ENCODE results near the gene CFAP298.

The CFAP298 gene

DNA sequence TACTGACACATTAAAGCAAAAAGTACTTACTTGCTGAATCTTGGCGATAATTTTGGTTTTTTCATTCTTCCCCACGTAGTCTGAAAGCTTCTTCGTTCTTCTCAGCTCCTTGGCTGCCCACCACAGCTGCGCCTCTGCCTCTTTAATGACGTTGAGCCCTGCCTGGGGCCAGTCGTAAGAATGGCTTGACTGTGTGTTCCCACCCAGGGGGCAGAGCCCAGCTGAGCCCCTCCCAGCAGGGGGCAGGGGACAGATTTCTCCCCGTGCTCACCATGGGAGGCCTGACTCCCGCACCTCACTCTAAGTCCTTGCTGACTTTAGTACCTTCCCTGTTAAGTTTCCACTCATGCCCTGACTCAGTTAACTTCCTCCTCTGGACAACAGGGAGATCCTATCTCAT, 9.0 kb downstream of the CFAP298 start:
- peaks cover 83 to 97% (median 91%) of the 10 kb centered on the region in 11 experiments for H3K36me3 ChIP-seq
- H3K27me3 ChIP-seq, result no peaks in the 10 kb centered on the region
- H3K4me1 ChIP-seq, result peaks cover 0 to 4% (median 0%) of the 10 kb centered on the region in 10 experiments; a peak in 1 of 20 replicates
- no peak overlapping the region; a peak in 1 of 22 replicates for H3K9ac ChIP-seq
- H3K4me2 ChIP-seq, result no peak overlapping the region
- peaks cover 0 to 48% (median 8%) of the 10 kb centered on the region in 11 experiments; a peak in 11 of 22 replicates for H4K20me1 ChIP-seq
- no peaks in the 10 kb centered on the region for H3K9me3 ChIP-seq (replicated peaks in 1 of 11)
- TF ChIP-seq Cebpa-rat (IDR thresholded peaks at IDR 0.05), result no peak
- no peak overlapping the region for H3K27ac ChIP-seq
- no peak overlapping the region for H3K4me3 ChIP-seq

DNA sequence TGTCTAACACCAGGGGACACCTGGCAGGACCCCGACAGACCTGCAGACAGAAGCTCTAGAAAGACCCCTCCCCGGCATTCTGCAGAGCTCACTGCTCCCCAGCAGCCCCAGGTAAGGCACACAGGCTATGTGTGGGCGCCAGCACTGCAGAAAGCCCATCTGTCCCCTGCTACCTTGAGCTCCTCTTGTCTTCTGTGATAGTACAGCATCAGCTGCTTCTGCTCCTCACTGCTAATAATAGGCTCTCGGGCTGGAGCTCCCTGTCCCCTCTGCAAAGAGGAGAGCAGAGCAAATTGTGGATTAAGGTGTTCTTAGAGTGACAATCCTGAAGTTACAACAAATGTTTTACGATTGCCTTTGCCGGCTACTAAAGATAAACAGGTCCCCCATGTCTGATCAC, 10.1 kb downstream of the CFAP298 start:
- peaks cover 78 to 97% (median 91%) of the 10 kb centered on the region in 11 experiments for H3K36me3 ChIP-seq
- peaks cover 0 to 48% (median 8%) of the 10 kb centered on the region in 11 experiments; a peak in 11 of 22 replicates for H4K20me1 ChIP-seq
- no peak overlapping the region for H3K4me2 ChIP-seq
- no peak overlapping the region for H3K27ac ChIP-seq
- TF ChIP-seq Cebpa-rat (IDR thresholded peaks at IDR 0.05), result no peak
- no peak overlapping the region; a peak in 1 of 22 replicates for H3K9ac ChIP-seq
- H3K9me3 ChIP-seq (replicated peaks in 1 of 11), result no peaks in the 10 kb centered on the region
- H3K4me3 ChIP-seq, result no peak overlapping the region
- H3K27me3 ChIP-seq, result no peaks in the 10 kb centered on the region
- H3K4me1 ChIP-seq, result peaks cover 0 to 4% (median 0%) of the 10 kb centered on the region in 10 experiments; a peak in 1 of 20 replicates

DNA sequence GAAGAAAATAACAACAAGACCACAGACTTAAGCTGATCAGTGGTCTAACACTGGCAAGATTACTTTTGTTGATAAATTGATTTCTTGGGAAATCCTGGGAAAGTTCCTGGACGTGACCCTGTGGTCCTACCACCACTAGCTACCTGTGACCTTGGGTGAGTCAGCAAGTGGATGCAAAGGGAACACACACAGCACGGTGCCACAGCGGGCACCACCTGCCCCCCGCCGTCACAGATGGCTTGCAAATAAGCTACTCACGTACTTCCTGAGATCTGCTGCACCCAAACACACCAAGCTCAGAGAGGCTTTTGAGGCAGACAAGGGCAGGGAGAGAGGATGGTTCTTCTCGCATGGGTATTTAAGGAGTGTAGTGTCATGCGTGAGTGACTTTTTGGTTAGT, 12.7 kb downstream of the CFAP298 start:
- H3K36me3 ChIP-seq, result peaks cover 53 to 80% (median 69%) of the 10 kb centered on the region in 11 experiments
- H3K27me3 ChIP-seq, result no peaks in the 10 kb centered on the region
- peaks cover 0 to 30% (median 3%) of the 10 kb centered on the region in 11 experiments; a peak in 11 of 22 replicates for H4K20me1 ChIP-seq
- no peak overlapping the region for H3K27ac ChIP-seq
- no peak overlapping the region for H3K4me2 ChIP-seq
- no peak for TF ChIP-seq Cebpa-rat (IDR thresholded peaks at IDR 0.05)
- H3K9ac ChIP-seq, result peak overlapping the region in 1 of 11 experiments; percentile 9; a peak in 1 of 22 replicates
- no peak overlapping the region for H3K4me3 ChIP-seq
- H3K4me1 ChIP-seq, result peaks cover 0 to 4% (median 0%) of the 10 kb centered on the region in 10 experiments; a peak in 1 of 20 replicates
- H3K9me3 ChIP-seq (replicated peaks in 1 of 11), result no peaks in the 10 kb centered on the region

DNA sequence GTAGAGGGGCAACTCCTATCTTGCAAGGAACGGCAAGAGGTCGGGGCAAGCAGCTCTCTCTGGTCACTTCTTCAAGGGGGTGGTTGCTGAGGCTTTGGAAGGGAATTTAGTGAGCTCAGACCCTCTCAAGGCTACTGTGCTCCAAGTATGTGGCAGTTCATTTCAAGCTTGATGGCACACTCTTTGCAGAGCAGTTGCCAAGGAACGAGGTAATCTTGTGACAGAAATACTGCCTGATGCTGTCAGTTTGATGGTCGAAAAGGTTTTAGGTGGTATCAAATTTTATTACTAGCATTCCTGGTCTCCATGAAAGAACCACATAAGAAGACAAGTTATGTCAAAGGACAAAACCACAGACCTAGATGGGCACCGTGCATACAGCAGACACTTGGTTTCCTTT, 13.1 kb downstream of the CFAP298 start:
- Histone ChIP-seq H3K27ac (no peak overlapping the region), H3K36me3 (peaks cover 49 to 76% (median 65%) of the 10 kb centered on the region in 11 experiments), H3K27me3 (no peaks in the 10 kb centered on the region), H3K9ac (no peak overlapping the region), H4K20me1 (peaks cover 0 to 28% (median 3%) of the 10 kb centered on the region in 11 experiments; a peak in 11 of 22 replicates), H3K4me3 (no peak overlapping the region), H3K9me3 (replicated peaks in 1 of 11) (no peaks in the 10 kb centered on the region), H3K4me1 (peaks cover 0 to 4% (median 0%) of the 10 kb centered on the region in 10 experiments; a peak in 1 of 20 replicates), H3K4me2 (no peak overlapping the region)
- TF ChIP-seq Cebpa-rat (IDR thresholded peaks at IDR 0.05), result no peak

DNA sequence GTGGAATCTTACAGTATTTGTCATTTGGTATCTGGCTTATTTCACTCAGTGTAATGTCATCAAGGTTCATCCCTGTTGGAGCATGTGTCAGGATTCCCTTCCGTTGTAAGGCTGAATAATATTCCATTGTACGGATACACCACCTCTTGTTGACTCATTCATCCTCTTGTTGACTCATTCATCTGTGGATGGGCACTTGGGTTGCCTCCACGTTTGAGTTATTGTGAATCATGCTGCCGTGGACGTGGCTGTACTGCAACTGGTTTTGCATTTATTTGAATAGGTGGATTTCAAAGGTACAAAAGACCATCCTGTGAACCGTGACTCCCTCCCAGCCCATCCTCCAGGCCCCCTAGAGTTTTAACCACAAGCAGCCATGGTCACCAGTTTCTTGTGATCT, 15.0 kb downstream of the CFAP298 start:
- no peak overlapping the region for H3K9ac ChIP-seq
- H3K36me3 ChIP-seq, result peaks cover 30 to 57% (median 46%) of the 10 kb centered on the region in 11 experiments
- H3K4me1 ChIP-seq, result peaks cover 0 to 4% (median 0%) of the 10 kb centered on the region in 10 experiments; a peak in 1 of 20 replicates
- H3K9me3 ChIP-seq (replicated peaks in 1 of 11), result no peaks in the 10 kb centered on the region
- H3K27ac ChIP-seq, result no peak overlapping the region
- no peaks in the 10 kb centered on the region for H3K27me3 ChIP-seq
- peaks cover 0 to 13% (median 3%) of the 10 kb centered on the region in 11 experiments; a peak in 11 of 22 replicates for H4K20me1 ChIP-seq
- no peak overlapping the region for H3K4me2 ChIP-seq
- H3K4me3 ChIP-seq, result no peak overlapping the region
- TF ChIP-seq Cebpa-rat (IDR thresholded peaks at IDR 0.05), result no peak

DNA sequence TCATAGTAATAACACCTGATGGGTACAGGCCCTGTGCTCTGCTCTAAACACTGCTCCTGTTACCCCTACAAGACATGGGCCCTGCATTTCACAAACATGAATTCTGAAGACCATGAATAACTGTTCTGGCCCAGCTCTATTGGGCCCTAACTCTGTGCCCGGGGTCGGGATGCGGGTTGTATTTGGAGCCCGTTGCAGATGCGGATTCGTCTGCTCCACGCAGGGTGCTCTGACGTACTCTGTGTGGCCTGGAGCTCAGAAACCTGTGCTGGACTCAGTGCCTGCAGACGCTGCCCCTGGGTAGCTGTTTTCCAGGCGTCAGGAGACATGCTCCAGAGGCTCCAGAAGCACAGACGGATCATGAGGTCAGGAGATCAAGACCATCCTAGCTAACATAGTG, 16.7 kb downstream of the CFAP298 start:
- TF ChIP-seq Cebpa-rat (IDR thresholded peaks at IDR 0.05), result no peak
- Histone ChIP-seq H3K9me3 (replicated peaks in 1 of 11) (no peaks in the 10 kb centered on the region), H3K4me1 (peaks cover 0 to 4% (median 0%) of the 10 kb centered on the region in 10 experiments; a peak in 1 of 20 replicates), H3K4me2 (no peak overlapping the region), H3K36me3 (peaks cover 20 to 42% (median 34%) of the 10 kb centered on the region in 11 experiments), H4K20me1 (peaks cover 0 to 8% (median 3%) of the 10 kb centered on the region in 11 experiments; a peak in 6 of 22 replicates), H3K27ac (no peak overlapping the region), H3K9ac (no peak overlapping the region), H3K27me3 (no peaks in the 10 kb centered on the region), H3K4me3 (no peak overlapping the region)

DNA sequence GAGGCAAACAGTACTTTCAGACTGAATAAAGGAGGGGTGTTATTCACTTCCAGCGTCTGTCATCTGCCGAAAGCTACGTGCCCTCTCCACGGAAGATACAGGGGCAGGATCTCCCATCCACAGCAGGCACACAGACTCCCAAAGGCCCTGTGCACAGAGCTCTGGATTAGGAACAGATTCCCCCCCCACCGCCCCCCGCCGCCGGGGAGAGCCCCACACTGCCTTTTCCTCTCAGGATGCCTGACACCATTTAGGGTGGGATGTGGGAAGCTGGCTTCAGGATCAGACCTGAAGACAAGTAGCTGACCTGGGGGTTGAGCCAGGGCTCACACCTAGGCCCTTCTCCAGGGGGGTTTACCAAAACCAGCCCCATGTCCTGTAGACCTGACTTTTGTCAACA, 18.5 kb downstream of the CFAP298 start:
- TF ChIP-seq Cebpa-rat (IDR thresholded peaks at IDR 0.05), result no peak
- no peak overlapping the region for H3K27ac ChIP-seq
- no peak overlapping the region for H3K4me2 ChIP-seq

DNA sequence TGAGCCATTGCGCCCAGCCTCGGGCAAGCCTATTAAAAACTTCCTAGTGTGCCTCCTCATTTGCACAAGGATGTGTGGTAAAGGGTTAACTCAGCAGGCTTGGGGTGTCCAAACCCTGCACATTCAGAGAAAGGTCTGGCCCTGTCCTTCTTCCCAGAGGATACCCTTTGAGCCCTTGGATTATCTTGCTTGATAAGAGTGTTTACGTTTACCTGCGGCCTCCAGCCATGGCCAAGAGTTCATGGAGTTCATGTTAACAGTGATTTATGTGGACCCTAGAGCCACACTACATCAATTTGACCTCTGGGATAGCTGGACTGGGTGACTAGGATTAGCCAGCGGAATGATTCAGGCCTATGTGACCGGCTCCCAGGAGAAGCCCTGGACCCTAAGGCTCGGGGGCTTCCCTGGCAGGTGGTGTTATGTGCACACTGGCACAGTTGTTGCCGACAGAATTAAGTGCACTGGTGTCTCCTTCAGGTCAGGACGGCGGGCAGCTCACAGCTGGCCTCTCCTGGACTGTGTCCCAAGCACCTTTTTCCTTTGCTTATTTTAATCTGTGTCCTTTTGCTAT, 19.2 kb downstream of the CFAP298 start:
- no peak overlapping the region for H3K9ac ChIP-seq

More for the DNA sequence above, 18.5 kb downstream of the CFAP298 start:
- Histone ChIP-seq H4K20me1 (no peaks in the 10 kb centered on the region; a peak in 1 of 22 replicates), H3K9me3 (replicated peaks in 1 of 11) (no peaks in the 10 kb centered on the region), H3K27me3 (no peaks in the 10 kb centered on the region), H3K36me3 (peaks cover 5 to 25% (median 17%) of the 10 kb centered on the region in 11 experiments; a peak in 19 of 22 replicates), H3K9ac (no peak overlapping the region), H3K4me3 (no peak overlapping the region), H3K4me1 (no peaks in the 10 kb centered on the region)

DNA sequence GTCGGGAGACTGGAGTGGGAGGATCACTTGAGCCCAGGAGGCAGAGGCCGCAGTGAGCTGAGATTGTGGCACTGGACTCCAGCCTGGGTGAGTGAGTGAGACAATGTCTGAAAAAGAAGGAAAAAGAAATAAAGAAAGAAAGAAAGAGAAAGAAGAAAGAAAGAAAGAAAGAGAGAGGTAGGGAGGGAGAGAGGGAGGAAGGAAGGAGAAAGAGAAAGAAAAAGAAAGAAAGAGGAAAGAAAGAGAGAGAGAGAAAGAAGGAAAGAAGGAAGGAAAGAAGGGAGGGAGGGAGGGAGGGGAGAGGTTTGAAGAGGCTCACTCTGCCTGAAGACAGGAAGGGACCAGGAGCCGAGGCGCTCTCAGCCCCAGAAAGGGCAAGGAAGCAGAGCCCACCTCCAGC, 22.0 kb downstream of the CFAP298 start:
- Histone ChIP-seq H3K27me3 (no peaks in the 10 kb centered on the region), H3K9ac (no peak overlapping the region), H3K9me3 (replicated peaks in 1 of 11) (no peaks in the 10 kb centered on the region), H3K27ac (no peak overlapping the region), H3K4me2 (no peak overlapping the region), H3K4me3 (no peak overlapping the region), H4K20me1 (no peaks in the 10 kb centered on the region; a peak in 1 of 22 replicates), H3K36me3 (peaks cover 0 to 7% (median 0%) of the 10 kb centered on the region in 11 experiments; a peak in 2 of 22 replicates), H3K4me1 (no peaks in the 10 kb centered on the region)
- no peak for TF ChIP-seq Cebpa-rat (IDR thresholded peaks at IDR 0.05)

More for the DNA sequence above, 19.2 kb downstream of the CFAP298 start:
- Histone ChIP-seq H3K4me1 (no peaks in the 10 kb centered on the region), H3K36me3 (peaks cover 5 to 18% (median 10%) of the 10 kb centered on the region in 11 experiments; a peak in 14 of 22 replicates), H4K20me1 (no peaks in the 10 kb centered on the region; a peak in 1 of 22 replicates), H3K27ac (no peak overlapping the region), H3K27me3 (no peaks in the 10 kb centered on the region), H3K4me2 (no peak overlapping the region), H3K4me3 (no peak overlapping the region), H3K9me3 (replicated peaks in 1 of 11) (no peaks in the 10 kb centered on the region)
- TF ChIP-seq Cebpa-rat (IDR thresholded peaks at IDR 0.05), result no peak
